HCT116 (cell line): ENCODE data around the gene BBX. TPM values are rescaled to one million over a fixed set of nuclear protein-coding genes. Genes with fewer than 3 reads are reported as not detected.

ENCODE experiments used
- ATAC-seq: fragments of 200-7000 bp; cut with Tn5 transposase; 2 replicates; pipeline ENCODE4 v1.9.1; 2020; ENCODE audit warnings: mild to moderate bottlenecking, moderate library complexity
- BruUV-seq: library from RNA; stranded (reverse); fragments of 400-500 nt; replicated peaks from 2 replicates; lab custom pipeline; 2021; lab: Mats Ljungman, UMichigan
- CTCF ChIA-PET: fragments of 300-600 bp; sonication (Branson Sonifier 250); formaldehyde crosslinking; loops from one replicate; lab custom pipeline; 2021; ENCODE audit warnings: antibody characterized with exemption; lab: Charles Lee
- POLR2A ChIA-PET: fragments of 300-600, 350-600 bp; sonication (Branson Sonifier 250); formaldehyde crosslinking; loops from one replicate; lab custom pipeline; 2021; ENCODE audit warnings: antibody characterized with exemption; lab: Charles Lee
- RAD21 ChIA-PET, 2 experiments: fragments of 300-600 bp; sonication (Branson Sonifier 250); formaldehyde crosslinking; loops; one replicate each; lab custom pipeline; 2023; ENCODE audit warnings: low total read pairs in 2 of 2; ENCODE audit not compliant: uncharacterized antibody in 2 of 2, unreplicated experiment in 2 of 2, low non-redundant PET in 1 of 2; lab: Charles Lee
- DNase-seq: peaks from one replicate; pipeline ENCODE4 v3.0.0-alpha.2; 2010; ENCODE audit warnings: low read depth, low spot score
- H2AFZ ChIP-seq: fragments of 200-600 bp; shearing (Covaris generic), sonication (generic); 2 replicates; pipeline ENCODE4 v1.6.1; 2017; ENCODE audit warnings: low read depth, mixed run types, mixed read lengths, antibody characterized with exemption, low read length; ENCODE audit not compliant: poor library complexity, severe bottlenecking
- H3K27ac ChIP-seq: 2 replicates; pipeline ENCODE4 v1.5.1; 2012; ENCODE audit warnings: low read depth, low read length
- H3K27me3 ChIP-seq: fragments of 200-600 bp; sonication (generic); 2 replicates; pipeline ENCODE4 v1.6.1; 2016; ENCODE audit warnings: mixed run types, low read length, mixed read lengths; ENCODE audit not compliant: insufficient read depth
- H3K36me3 ChIP-seq, 2 experiments: fragments of 200-500 bp in 1 of 2; fragments of 200-600 bp in 1 of 2; sonication (Bioruptor generic) in 1 of 2; sonication (generic) in 1 of 2; 2 replicates each; pipeline versions ENCODE4 v1.5.1 to v1.6.1; 2014 to 2016; ENCODE audit warnings: low read length in 2 of 2, inconsistent platforms in 1 of 2, mixed read lengths in 1 of 2, mixed run types in 1 of 2; ENCODE audit not compliant: insufficient read depth in 2 of 2, control insufficient read depth in 1 of 2
- H3K4me1 ChIP-seq, 2 experiments: fragments of 200-600 bp in 1 of 2; sonication (generic) in 1 of 2; 2 replicates each; pipeline versions ENCODE4 v1.5.1 to v1.6.1; 2012 to 2017; ENCODE audit warnings: low read length in 2 of 2, inconsistent platforms in 1 of 2, mild to moderate bottlenecking in 1 of 2, mixed read lengths in 1 of 2, mixed run types in 1 of 2, moderate library complexity in 1 of 2; ENCODE audit not compliant: insufficient read depth in 2 of 2, control insufficient read depth in 1 of 2
- H3K4me2 ChIP-seq: fragments of 200-600 bp; sonication (generic); 2 replicates; pipeline ENCODE4 v1.6.1; 2017; ENCODE audit warnings: mixed run types, low read length, mixed read lengths
- H3K4me3 ChIP-seq, 2 experiments: fragments of 200-600 bp in 1 of 2; sonication (generic) in 1 of 2; replicated peaks in 1 of 2; 2 replicates each; pipeline ENCODE4 v1.5.1; 2011 to 2016; ENCODE audit warnings: low read length in 2 of 2, control low read depth in 1 of 2, low read depth in 1 of 2, mild to moderate bottlenecking in 1 of 2, mixed read lengths in 1 of 2, mixed run types in 1 of 2
- H3K79me2 ChIP-seq: fragments of 200-600 bp; sonication (generic); 2 replicates; pipeline ENCODE4 v1.6.1; 2017; ENCODE audit warnings: mild to moderate bottlenecking, mixed run types, low read length, moderate library complexity, mixed read lengths; ENCODE audit not compliant: insufficient read depth
- H3K9ac ChIP-seq: fragments of 200-600 bp; sonication (generic); 2 replicates; pipeline ENCODE4 v1.6.1; 2016; ENCODE audit warnings: low read length, mixed read lengths
- H3K9me2 ChIP-seq: fragments of 200-600 bp; sonication (generic), shearing (Covaris generic); 2 replicates; pipeline ENCODE4 v1.6.1; 2017; ENCODE audit warnings: mixed run types, mild to moderate bottlenecking, moderate library complexity; ENCODE audit not compliant: insufficient read depth
- H3K9me3 ChIP-seq, 2 experiments: fragments of 200-500 bp in 1 of 2; fragments of 200-600 bp in 1 of 2; sonication (Bioruptor generic) in 1 of 2; sonication (generic) in 1 of 2; 2 replicates each; pipeline ENCODE4 v1.6.1; 2014 to 2017; ENCODE audit warnings: low read length in 2 of 2, mixed read lengths in 2 of 2, inconsistent platforms in 1 of 2, low read depth in 1 of 2, mild to moderate bottlenecking in 1 of 2, mixed run types in 1 of 2, moderate library complexity in 1 of 2; ENCODE audit not compliant: control insufficient read depth in 1 of 2, insufficient read depth in 1 of 2
- H4K20me1 ChIP-seq: fragments of 200-600 bp; sonication (generic), shearing (Covaris generic); 2 replicates; pipeline ENCODE4 v1.6.1; 2017; ENCODE audit warnings: mixed run types, mild to moderate bottlenecking, moderate library complexity; ENCODE audit not compliant: insufficient read depth
- CBX3 ChIP-seq: IDR thresholded peaks from 2 replicates; pipeline ENCODE4 v1.6.1; 2012; ENCODE audit warnings: low read depth
- EZH2 ChIP-seq: fragments of 200-600 bp; sonication (generic); IDR thresholded peaks from 2 replicates; pipeline ENCODE4 v1.6.1; 2017; ENCODE audit warnings: antibody characterized with exemption, mixed run types
- EZH2phosphoT487 ChIP-seq: fragments of 200-600 bp; IDR thresholded peaks from 2 replicates; pipeline ENCODE4 v1.6.1; 2018; ENCODE audit warnings: antibody characterized with exemption, borderline replicate concordance
- FOSL1 ChIP-seq: IDR thresholded peaks from 2 replicates; pipeline ENCODE4 v1.6.1; 2012; ENCODE audit warnings: low read depth
- JUND ChIP-seq: IDR thresholded peaks from 2 replicates; pipeline ENCODE4 v1.6.1; 2012
- POLR2A ChIP-seq: IDR thresholded peaks from 2 replicates; pipeline ENCODE4 v1.7.0; 2011; ENCODE audit warnings: borderline replicate concordance; ENCODE audit not compliant: insufficient read depth, insufficient read length; ENCODE audit errors: extremely low read depth
- POLR2AphosphoS5 ChIP-seq: IDR thresholded peaks from 2 replicates; pipeline ENCODE4 v1.6.1; 2011; ENCODE audit warnings: mild to moderate bottlenecking, low read depth, low read length, moderate library complexity
- RAD21 ChIP-seq: IDR thresholded peaks from 2 replicates; pipeline ENCODE4 v1.6.1; 2012; ENCODE audit warnings: low read depth, mild to moderate bottlenecking
- SP1 ChIP-seq: IDR thresholded peaks from 2 replicates; pipeline ENCODE4 v1.6.1; 2012; ENCODE audit warnings: low read depth
- SRF ChIP-seq: IDR thresholded peaks from 2 replicates; pipeline ENCODE4 v1.6.1; 2012; ENCODE audit warnings: low read depth
- TCF7L2 ChIP-seq: IDR thresholded peaks from 2 replicates; pipeline ENCODE4 v1.7.0; 2011; ENCODE audit warnings: borderline replicate concordance, inconsistent platforms; ENCODE audit not compliant: insufficient read depth, insufficient read length; ENCODE audit errors: extremely low read depth
- ZNF274 ChIP-seq: fragments of 200-500 bp; sonication (Bioruptor generic); IDR thresholded peaks from 2 replicates; pipeline ENCODE4 v1.6.1; 2014; ENCODE audit warnings: mild to moderate bottlenecking, low read depth, low read length, inconsistent platforms
- intact Hi-C: fragments of 100-400 bp; cut with micrococcal nuclease; formaldehyde crosslinking; loops from 2 replicates; pipeline ENCODE4 v1.10.0; 2022
- total RNA-seq: library from RNA; stranded (reverse); gene quantifications from one replicate; pipeline ENCODE4 v1.2.1, GENCODE V29; 2021; ENCODE audit not compliant: unreplicated experiment
- TF ChIP-seq, protein P1 (sequence below): IDR thresholded peaks from 2 replicates; pipeline ENCODE4 v1.6.1; 2012
- TF ChIP-seq, protein P2 (sequence below): IDR thresholded peaks from 2 replicates; pipeline ENCODE4 v1.6.1; 2012
- TF ChIP-seq, protein P3 (sequence below), 3 experiments: fragments of 200-600 bp in 1 of 3; sonication (generic) in 1 of 3; IDR thresholded peaks in 2 of 3; conservative IDR thresholded peaks in 1 of 3; 2 replicates each; pipeline ENCODE4 v1.5.1; 2012 to 2017; ENCODE audit warnings: low read depth in 2 of 3, low read length in 2 of 3, antibody characterized with exemption in 1 of 3, borderline replicate concordance in 1 of 3, control low read depth in 1 of 3, mild to moderate bottlenecking in 1 of 3, mixed read lengths in 1 of 3, mixed run types in 1 of 3, moderate library complexity in 1 of 3; ENCODE audit not compliant: insufficient read depth in 1 of 3
- TF ChIP-seq, protein P4 (sequence below): IDR thresholded peaks from 2 replicates; pipeline ENCODE4 v1.6.1; 2011; ENCODE audit warnings: mild to moderate bottlenecking, low read length, moderate library complexity; ENCODE audit not compliant: insufficient replicate concordance; ENCODE audit errors: extremely low read depth

The BBX gene
- total RNA-seq, 1 experiment from 2014 or later, result 55.6 TPM

DNA sequence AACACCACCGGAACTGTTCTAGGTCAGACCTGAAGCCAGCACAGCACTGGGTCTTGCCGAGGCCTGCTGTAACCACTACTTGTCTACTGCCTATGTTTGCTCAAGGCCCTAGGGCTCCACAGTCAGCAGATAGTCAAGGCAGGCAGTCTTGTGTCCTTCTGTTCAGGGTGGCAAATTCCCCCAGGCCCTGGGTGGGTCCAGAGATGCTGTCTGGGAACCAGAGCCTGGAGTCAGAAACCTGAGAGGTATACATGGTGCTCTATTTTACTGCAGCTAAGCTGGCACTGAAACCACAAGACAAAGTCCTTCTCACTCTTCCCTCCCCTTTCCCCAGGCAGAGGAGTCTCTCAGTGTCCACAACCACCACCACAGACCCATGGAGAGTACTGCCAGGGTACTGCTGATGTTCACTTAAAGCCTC is 89.9 kb downstream of the BBX start:
- H3K9me2 ChIP-seq, result no peaks in the 10 kb centered on the region
- TF ChIP-seq ZNF274 (no peak), POLR2AphosphoS5 (no peak), POLR2A (no peak), EZH2 (no peak), RAD21 (no peak), TCF7L2 (no peak), EZH2phosphoT487 (no peak)
- TF ChIP-seq, protein P1, sequence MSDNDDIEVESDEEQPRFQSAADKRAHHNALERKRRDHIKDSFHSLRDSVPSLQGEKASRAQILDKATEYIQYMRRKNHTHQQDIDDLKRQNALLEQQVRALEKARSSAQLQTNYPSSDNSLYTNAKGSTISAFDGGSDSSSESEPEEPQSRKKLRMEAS, result no peak
- TF ChIP-seq, all 23 proteins: peak for 0
- Histone ChIP-seq H3K4me3 (no peak overlapping the region), H3K36me3 (no peaks in the 10 kb centered on the region), H3K79me2 (peaks cover 21% of the 10 kb centered on the region), H3K27me3 (no peaks in the 10 kb centered on the region), H2AFZ (no peak overlapping the region), H3K4me2 (no peak overlapping the region), H4K20me1 (no peaks in the 10 kb centered on the region), H3K27ac (no peak overlapping the region), H3K9me3 (no peaks in the 10 kb centered on the region), H3K9ac (no peak overlapping the region), H3K4me1 (no peaks in the 10 kb centered on the region)
- ATAC-seq (no peak), DNase-seq (no peak)
- CTCF ChIA-PET, result no interaction called here
- POLR2A ChIA-PET, result no interaction called here
- RAD21 ChIA-PET, result no interaction called here
- intact Hi-C loops, result no loop called here
- BruUV-seq, result no TSS peak

DNA sequence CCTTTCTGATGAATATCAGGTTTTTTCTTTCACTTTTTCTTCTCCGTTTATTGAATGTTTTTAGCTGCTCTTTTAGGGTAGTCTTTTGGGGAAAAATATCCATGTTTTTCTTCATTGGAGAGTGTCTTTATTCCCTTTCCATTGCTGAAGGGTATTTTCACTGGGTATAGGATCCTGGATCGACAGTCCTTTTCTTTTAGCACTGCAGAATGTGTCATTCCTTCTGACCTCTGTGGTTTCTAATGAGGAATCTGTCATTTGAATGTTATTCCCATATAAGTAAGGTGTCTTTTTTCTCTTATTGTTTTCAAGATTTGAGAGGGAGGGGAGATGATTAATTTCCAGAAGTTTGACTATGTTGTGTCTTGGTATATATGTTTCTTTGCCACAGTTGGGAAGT is 96.8 kb downstream of the BBX start:
- ChIA-PET POLR2A (no interaction called here), CTCF (no interaction called here), RAD21 (no interaction called here)
- ATAC-seq (no peak), DNase-seq (no peak)
- Histone ChIP-seq H3K27me3 (no peaks in the 10 kb centered on the region), H3K36me3 (no peaks in the 10 kb centered on the region), H3K9ac (no peak overlapping the region), H3K27ac (no peak overlapping the region), H3K4me2 (no peak overlapping the region), H4K20me1 (no peaks in the 10 kb centered on the region), H3K79me2 (peaks cover 17% of the 10 kb centered on the region), H2AFZ (no peak overlapping the region), H3K4me3 (no peak overlapping the region), H3K9me2 (no peaks in the 10 kb centered on the region), H3K4me1 (peaks cover 0 to 7% of the 10 kb centered on the region in 2 experiments; a peak in 1 of 4 replicates), H3K9me3 (no peaks in the 10 kb centered on the region)
- intact Hi-C loops, result no loop called here
- BruUV-seq, result no TSS peak
- TF ChIP-seq JUND (no peak), SP1 (no peak), CBX3 (no peak), SRF (no peak), EZH2phosphoT487 (no peak), POLR2A (no peak), FOSL1 (no peak), POLR2AphosphoS5 (no peak), RAD21 (no peak), ZNF274 (no peak)
- TF ChIP-seq, protein P2, sequence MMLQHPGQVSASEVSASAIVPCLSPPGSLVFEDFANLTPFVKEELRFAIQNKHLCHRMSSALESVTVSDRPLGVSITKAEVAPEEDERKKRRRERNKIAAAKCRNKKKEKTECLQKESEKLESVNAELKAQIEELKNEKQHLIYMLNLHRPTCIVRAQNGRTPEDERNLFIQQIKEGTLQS, result no peak
- TF ChIP-seq, protein P3, sequence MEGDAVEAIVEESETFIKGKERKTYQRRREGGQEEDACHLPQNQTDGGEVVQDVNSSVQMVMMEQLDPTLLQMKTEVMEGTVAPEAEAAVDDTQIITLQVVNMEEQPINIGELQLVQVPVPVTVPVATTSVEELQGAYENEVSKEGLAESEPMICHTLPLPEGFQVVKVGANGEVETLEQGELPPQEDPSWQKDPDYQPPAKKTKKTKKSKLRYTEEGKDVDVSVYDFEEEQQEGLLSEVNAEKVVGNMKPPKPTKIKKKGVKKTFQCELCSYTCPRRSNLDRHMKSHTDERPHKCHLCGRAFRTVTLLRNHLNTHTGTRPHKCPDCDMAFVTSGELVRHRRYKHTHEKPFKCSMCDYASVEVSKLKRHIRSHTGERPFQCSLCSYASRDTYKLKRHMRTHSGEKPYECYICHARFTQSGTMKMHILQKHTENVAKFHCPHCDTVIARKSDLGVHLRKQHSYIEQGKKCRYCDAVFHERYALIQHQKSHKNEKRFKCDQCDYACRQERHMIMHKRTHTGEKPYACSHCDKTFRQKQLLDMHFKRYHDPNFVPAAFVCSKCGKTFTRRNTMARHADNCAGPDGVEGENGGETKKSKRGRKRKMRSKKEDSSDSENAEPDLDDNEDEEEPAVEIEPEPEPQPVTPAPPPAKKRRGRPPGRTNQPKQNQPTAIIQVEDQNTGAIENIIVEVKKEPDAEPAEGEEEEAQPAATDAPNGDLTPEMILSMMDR (IDR thresholded peaks at IDR 0.05 in 2 of 3, conservative IDR thresholded peaks at IDR 0.05 in 1 of 3; ENCODE audit: borderline replicate concordance in 1 of 3, insufficient read depth in 1 of 3, low read depth in 2 of 3, low read length in 2 of 3), result no peak
- TF ChIP-seq, protein P1, result no peak
- TF ChIP-seq, protein P4, sequence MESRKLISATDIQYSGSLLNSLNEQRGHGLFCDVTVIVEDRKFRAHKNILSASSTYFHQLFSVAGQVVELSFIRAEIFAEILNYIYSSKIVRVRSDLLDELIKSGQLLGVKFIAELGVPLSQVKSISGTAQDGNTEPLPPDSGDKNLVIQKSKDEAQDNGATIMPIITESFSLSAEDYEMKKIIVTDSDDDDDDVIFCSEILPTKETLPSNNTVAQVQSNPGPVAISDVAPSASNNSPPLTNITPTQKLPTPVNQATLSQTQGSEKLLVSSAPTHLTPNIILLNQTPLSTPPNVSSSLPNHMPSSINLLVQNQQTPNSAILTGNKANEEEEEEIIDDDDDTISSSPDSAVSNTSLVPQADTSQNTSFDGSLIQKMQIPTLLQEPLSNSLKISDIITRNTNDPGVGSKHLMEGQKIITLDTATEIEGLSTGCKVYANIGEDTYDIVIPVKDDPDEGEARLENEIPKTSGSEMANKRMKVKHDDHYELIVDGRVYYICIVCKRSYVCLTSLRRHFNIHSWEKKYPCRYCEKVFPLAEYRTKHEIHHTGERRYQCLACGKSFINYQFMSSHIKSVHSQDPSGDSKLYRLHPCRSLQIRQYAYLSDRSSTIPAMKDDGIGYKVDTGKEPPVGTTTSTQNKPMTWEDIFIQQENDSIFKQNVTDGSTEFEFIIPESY, result no peak
